Measurements from ENCODE around the gene GNB4.

GRCh38 chr3:179410331-179410730, 40.9 kb downstream of the GNB4 start:
- TF ChIP-seq EZH2 (IDR thresholded peaks at IDR 0.05; ENCODE audit: borderline replicate concordance, low read depth, low read length, poor library complexity, severe bottlenecking) (no peak), CTCF (conservative IDR thresholded peaks at IDR 0.05; ENCODE audit: low read depth, low read length) (peak; percentile 34; the same call in 1 of the 2 replicates)
